ENCODE results near the gene B4GALNT1. TPM values are rescaled to one million over a fixed set of nuclear protein-coding genes. Genes with fewer than 3 reads are reported as not detected.
A peak's percentile ranks its signal among the peaks of the same experiment; 100 is the strongest.

B4GALNT1 gene
- total RNA-seq, 4 donors from 2014 or later = 2.9 to 14.1 (median 3.9) TPM

DNA sequence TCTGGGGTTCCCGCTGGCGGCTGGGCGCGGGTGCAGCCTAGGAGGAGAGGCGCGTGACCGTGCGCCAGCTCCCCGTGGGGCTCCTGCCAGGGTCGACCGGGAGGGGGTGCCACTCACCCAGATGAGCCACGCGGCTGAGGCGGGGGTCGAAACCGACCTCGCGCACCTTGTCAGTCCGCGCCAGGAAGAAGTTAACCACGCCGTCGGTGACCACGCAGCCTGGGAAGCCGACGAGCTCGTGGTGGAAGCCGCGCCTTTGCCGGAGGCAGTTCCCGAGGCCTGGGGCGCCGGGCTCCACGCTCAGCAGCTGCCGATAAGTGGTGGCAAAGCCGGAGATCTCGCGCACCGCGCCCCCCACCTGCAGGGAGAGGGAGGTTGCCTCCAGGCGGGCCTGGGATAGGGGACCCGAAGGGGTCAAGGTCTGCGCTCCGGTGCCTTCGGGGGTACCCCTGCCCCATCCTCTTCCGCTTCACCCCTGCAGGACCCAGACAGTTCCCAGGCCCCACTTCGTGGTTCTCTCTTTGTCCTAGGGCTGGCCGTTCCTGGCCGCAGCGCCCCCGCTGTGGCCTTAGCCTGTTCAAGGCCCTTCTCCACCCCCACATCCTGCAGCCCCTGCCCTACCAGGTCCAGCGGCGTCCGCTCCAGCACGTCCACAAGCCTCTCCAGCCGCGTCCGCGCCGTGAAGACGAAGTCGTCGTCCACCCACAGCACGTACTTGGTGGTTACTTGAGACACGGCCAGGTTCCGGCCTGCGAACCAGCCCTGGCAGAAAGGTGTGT is 5.3 kb downstream of the B4GALNT1 start:
- intact Hi-C loops (cut with DNase I; ENCODE audit: low total_unique reads) = no loop called here
- no peak overlapping the region for H3K27ac ChIP-seq
- DNase-seq = peak in 1 of 2 donors; percentile 14
- no peaks in the 10 kb centered on the region for H3K4me1 ChIP-seq
- no peaks in the 10 kb centered on the region for H3K36me3 ChIP-seq
- H3K9me3 ChIP-seq = no peaks in the 10 kb centered on the region
- H3K4me3 ChIP-seq = no peak overlapping the region
- H3K27me3 ChIP-seq = no peaks in the 10 kb centered on the region
- TF ChIP-seq, protein P1, sequence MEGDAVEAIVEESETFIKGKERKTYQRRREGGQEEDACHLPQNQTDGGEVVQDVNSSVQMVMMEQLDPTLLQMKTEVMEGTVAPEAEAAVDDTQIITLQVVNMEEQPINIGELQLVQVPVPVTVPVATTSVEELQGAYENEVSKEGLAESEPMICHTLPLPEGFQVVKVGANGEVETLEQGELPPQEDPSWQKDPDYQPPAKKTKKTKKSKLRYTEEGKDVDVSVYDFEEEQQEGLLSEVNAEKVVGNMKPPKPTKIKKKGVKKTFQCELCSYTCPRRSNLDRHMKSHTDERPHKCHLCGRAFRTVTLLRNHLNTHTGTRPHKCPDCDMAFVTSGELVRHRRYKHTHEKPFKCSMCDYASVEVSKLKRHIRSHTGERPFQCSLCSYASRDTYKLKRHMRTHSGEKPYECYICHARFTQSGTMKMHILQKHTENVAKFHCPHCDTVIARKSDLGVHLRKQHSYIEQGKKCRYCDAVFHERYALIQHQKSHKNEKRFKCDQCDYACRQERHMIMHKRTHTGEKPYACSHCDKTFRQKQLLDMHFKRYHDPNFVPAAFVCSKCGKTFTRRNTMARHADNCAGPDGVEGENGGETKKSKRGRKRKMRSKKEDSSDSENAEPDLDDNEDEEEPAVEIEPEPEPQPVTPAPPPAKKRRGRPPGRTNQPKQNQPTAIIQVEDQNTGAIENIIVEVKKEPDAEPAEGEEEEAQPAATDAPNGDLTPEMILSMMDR (IDR thresholded peaks at IDR 0.05) = no peak
- TF ChIP-seq POLR2A (IDR thresholded peaks at IDR 0.05) = no peak

DNA sequence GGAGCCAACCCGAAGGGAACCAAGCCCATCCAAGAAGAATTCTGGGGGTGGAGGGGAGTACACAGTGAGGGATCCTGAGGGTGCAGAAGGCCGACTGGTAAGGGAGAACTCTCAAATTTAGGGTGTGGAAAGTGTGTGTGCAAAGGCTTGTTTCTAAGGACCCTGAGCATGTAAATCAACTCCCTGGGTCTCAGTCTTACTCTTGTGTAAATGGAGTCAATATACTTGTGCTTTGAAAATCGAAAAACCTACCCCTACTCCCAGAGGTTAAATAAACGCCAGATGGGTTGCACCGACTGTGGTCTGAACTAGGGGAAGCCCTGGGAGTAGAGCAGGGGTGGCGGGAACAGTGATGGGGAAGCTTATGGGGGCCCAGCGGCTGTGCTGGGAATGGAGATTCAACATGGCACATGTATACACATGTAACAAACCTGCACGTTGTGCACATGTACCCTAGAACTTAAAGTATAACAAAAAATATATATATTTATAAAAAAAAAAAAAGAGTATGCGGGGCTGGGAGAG is 6.0 kb downstream of the B4GALNT1 start:
- H3K4me3 ChIP-seq = no peak overlapping the region
- H3K36me3 ChIP-seq = no peaks in the 10 kb centered on the region
- no peaks in the 10 kb centered on the region for H3K27me3 ChIP-seq
- H3K9me3 ChIP-seq = no peaks in the 10 kb centered on the region
- H3K27ac ChIP-seq = no peak overlapping the region
- no peaks in the 10 kb centered on the region for H3K4me1 ChIP-seq
- no peak for DNase-seq
- no peak for TF ChIP-seq POLR2A (IDR thresholded peaks at IDR 0.05)
- TF ChIP-seq, protein P1 (IDR thresholded peaks at IDR 0.05) = no peak
- intact Hi-C loops (cut with DNase I; ENCODE audit: low total_unique reads) = no loop called here

DNA sequence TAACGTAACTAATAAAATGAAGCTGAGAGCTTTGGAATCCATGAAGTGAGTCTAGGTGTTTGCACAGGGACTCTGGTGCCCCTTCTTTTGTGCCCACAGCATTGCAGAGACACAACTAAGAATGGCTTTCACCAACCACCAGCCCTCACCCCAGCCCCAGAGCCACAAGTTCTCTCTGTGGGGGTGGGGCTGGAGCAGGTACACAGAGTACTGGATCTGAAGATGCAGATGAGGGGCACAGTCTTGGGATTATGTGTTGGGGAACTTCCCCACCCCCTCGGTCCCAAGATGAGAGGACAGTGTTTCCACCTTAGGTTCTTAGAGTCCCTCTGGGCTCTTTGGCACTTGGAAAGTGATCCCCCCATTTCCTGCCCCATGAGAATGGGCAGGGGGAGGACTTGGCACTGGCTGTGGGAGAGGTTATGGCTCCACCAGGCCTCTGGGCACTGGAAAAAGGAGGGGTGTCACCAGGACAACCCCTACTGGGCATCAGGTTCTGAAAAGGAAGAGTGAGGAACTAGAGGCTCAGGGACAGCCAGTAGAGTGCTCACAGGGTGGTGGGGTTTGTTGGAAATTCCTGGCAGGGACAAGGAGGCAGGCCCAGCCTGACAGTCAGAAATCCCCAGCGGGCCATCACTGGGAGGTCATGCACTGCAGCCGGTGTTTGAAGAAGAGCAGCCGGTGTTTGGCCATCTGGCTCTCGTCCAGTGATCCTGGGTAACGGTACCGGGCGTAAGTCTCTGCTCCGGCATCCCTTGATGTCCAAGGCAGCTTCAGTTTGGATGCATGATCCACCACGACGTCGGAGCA is 6.7 kb downstream of the B4GALNT1 start:
- Histone ChIP-seq H3K9me3 (no peaks in the 10 kb centered on the region), H3K27ac (no peak overlapping the region), H3K36me3 (no peaks in the 10 kb centered on the region), H3K4me1 (peaks cover 0 to under 1% of the 10 kb centered on the region in 2 donors), H3K4me3 (no peak overlapping the region), H3K27me3 (no peaks in the 10 kb centered on the region)
- no peak for DNase-seq
- intact Hi-C loops (cut with DNase I; ENCODE audit: low total_unique reads) = no loop called here
- TF ChIP-seq, protein P1 (IDR thresholded peaks at IDR 0.05) = no peak
- no peak for TF ChIP-seq POLR2A (IDR thresholded peaks at IDR 0.05)

DNA sequence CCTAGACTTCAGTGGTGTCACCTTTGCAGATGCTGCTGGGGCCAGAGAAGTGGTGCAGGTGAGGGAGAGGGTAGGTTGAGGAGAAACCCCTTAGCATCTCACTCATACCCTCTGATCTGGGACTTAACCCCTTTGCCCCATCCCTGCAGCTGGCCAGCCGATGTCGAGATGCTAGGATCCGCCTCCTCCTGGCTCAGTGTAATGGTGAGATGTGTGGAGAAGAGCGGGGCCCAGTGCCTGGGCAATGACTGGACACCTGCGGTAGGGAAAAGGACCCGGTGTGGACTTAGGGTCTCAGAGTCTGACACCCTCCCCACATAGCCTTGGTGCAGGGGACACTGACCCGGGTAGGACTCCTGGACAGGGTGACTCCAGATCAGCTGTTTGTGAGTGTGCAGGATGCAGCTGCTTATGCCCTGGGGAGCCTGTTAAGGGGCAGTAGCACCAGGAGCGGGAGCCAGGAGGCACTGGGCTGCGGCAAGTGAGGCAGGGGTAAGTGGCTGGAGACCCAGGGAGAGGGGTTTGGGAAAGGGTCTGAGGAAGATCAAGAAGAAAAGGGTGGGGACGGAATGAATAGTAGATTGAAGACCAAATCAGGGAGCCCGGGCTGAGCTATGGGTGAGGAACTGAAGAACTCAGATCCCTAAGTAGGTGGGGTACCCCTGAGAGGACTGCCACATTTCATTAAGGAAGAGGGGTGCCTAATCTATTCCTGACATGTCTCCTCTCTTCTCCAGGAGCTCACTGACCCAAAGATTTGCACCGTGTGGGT is 7.6 kb downstream of the B4GALNT1 start:
- DNase-seq = no peak
- no peaks in the 10 kb centered on the region for H3K36me3 ChIP-seq
- H3K4me1 ChIP-seq = peaks cover 0 to 6% of the 10 kb centered on the region in 2 donors
- intact Hi-C loops (cut with DNase I; ENCODE audit: low total_unique reads) = no loop called here
- no peak for TF ChIP-seq POLR2A (IDR thresholded peaks at IDR 0.05)
- TF ChIP-seq, protein P1 (IDR thresholded peaks at IDR 0.05) = no peak
- no peaks in the 10 kb centered on the region for H3K9me3 ChIP-seq
- no peak overlapping the region for H3K4me3 ChIP-seq
- H3K27ac ChIP-seq = no peak overlapping the region
- H3K27me3 ChIP-seq = no peaks in the 10 kb centered on the region
